Psoas muscle (tissue), 8 donors: ENCODE data around the gene ACSS2. TPM values are rescaled to one million over a fixed set of nuclear protein-coding genes. Genes with fewer than 3 reads are reported as not detected.

Experiments
- ATAC-seq, 4 donors: fragments of 200-7000 bp; cut with Tn5 transposase; one replicate each; pipeline ENCODE4 v1.9.1; 2020; ENCODE audit warnings: moderate library complexity in 3 of 4, mild to moderate bottlenecking in 2 of 4
- DNase-seq, 2 donors: peaks; one replicate each; pipeline ENCODE4 v3.0.0-alpha.2; 2020
- H3K27ac ChIP-seq: fragments of 200-600 bp; one replicate; pipeline ENCODE4 v1.8.0; 2022
- H3K27me3 ChIP-seq, 3 donors: fragments of 200-600 bp in 1 of 3; one replicate each; pipeline versions ENCODE4 v1.6.1 to v1.8.0; 2013 to 2022; ENCODE audit warnings: low read length in 2 of 3, mild to moderate bottlenecking in 2 of 3, moderate library complexity in 1 of 3; ENCODE audit not compliant: insufficient read depth in 3 of 3
- H3K36me3 ChIP-seq, 2 donors: fragments of 200-600 bp in 1 of 2; one replicate each; pipeline versions ENCODE4 v1.6.1 to v1.8.0; 2013 to 2022; ENCODE audit warnings: low read depth in 1 of 2, mild to moderate bottlenecking in 1 of 2, moderate library complexity in 1 of 2; ENCODE audit not compliant: insufficient read depth in 1 of 2
- H3K4me1 ChIP-seq: fragments of 200-600 bp; one replicate; pipeline ENCODE4 v1.8.0; 2022
- H3K4me3 ChIP-seq: fragments of 200-600 bp; one replicate; pipeline ENCODE4 v1.8.0; 2022; ENCODE audit warnings: mild to moderate bottlenecking
- H3K9me3 ChIP-seq: fragments of 200-600 bp; one replicate; pipeline ENCODE4 v1.8.0; 2022
- WGBS, 3 donors: extraction: QIAGEN DNeasy Blood & Tissue Kit; methylation state at CpG; one replicate each; pipeline versions ENCODE4 v1.1.6 to v1.1.7; 2013; 5-methylcytosine and 5-hydroxymethylcytosine counted together
- intact Hi-C, 2 donors: fragments of 100-400 bp; cut with DNase I; formaldehyde crosslinking; loops; one replicate each; pipeline versions ENCODE4 v1.11.0 to v1.14.2; 2022
- polyA plus RNA-seq, 3 donors: library from polyadenylated mRNA; stranded (reverse); fragments of 200-250 nt; gene quantifications; one replicate each; pipeline ENCODE4 v1.2.3, GENCODE V29; 2013
- total RNA-seq, 4 donors: library from RNA; stranded (reverse); fragmentation: NEBNext Ultra II Directional in 2 of 4; extraction: Animal tissue kit (Norgen Biotek cat#: 25700) in 2 of 4; gene quantifications; one replicate each; pipeline versions ENCODE4 v1.2.1 to v1.2.4, GENCODE V29; 2021 to 2023
- TF ChIP-seq, protein P1 (sequence below): fragments of 200-600 bp; IDR thresholded peaks from one replicate; pipeline ENCODE4 v1.8.0; 2022; ENCODE audit warnings: antibody characterized with exemption
- donor health status: healthy with polysubstance abuse.
- donor health status: DM: no; HTN: no; CAD: no; lungs with moderate emphysema.
- donor health status: Bipolar disorder and iron deficiency.
- donor health status: healthy.
- donor health status: DM: yes; HTN: yes; CAD: no.
- donor health status: DM: no; HTN: no; CAD: no.
- donor health status: DM: no; HTN: no; CAD: no.
- donor health status: DM: yes; HTN: yes; CAD: no.

The ACSS2 gene
- total and polyA plus RNA-seq, 7 donors = 15.9 to 161 (median 106) TPM

DNA sequence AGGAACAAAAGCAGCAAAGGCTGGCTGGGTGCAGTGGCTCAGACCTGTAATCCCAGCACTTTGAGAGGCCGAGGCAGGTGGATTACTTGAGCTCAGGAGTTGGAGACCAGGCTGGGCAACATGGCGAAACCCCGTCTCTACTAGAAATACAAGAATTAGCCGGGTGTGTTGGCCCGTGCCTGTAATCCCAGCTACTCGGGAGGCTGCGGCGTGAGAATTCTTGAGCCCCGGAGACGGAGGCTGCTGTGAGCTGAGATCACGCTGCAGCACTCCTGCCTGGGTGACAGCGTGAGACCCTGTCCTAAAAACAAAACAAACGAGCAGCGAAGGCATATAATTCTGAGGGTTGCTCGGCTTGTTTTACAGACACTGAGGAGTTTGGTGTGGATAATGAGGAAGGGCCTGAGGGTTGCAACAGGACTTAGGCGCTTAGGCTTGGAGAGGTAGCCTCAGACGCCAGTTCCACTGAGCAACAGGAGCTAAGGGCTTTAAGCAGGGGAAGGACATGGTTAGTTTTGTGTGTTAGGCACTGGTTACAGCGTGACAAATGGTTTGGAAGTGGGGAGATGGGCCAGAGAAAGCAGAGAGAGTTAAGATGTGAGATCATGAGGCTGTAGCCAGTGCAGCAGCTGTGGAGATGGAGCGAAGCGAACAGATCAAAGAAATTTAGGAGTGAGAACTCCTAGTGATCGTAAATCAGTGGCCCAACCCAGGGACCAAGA is 80.5 kb downstream of the ACSS2 start:
- Histone ChIP-seq H3K9me3 (no peaks in the 10 kb centered on the region), H3K27me3 (no peaks in the 10 kb centered on the region), H3K4me3 (no peak overlapping the region), H3K36me3 (no peaks in the 10 kb centered on the region), H3K27ac (peak overlapping the region; percentile 96), H3K4me1 (peaks cover 22% of the 10 kb centered on the region)
- DNase-seq (no peak), ATAC-seq (no peak)
- 54 to 75% (median 69%) methylated on average over 21 of the region's 21 CpGs for WGBS, 3 donors
- TF ChIP-seq, protein P1, sequence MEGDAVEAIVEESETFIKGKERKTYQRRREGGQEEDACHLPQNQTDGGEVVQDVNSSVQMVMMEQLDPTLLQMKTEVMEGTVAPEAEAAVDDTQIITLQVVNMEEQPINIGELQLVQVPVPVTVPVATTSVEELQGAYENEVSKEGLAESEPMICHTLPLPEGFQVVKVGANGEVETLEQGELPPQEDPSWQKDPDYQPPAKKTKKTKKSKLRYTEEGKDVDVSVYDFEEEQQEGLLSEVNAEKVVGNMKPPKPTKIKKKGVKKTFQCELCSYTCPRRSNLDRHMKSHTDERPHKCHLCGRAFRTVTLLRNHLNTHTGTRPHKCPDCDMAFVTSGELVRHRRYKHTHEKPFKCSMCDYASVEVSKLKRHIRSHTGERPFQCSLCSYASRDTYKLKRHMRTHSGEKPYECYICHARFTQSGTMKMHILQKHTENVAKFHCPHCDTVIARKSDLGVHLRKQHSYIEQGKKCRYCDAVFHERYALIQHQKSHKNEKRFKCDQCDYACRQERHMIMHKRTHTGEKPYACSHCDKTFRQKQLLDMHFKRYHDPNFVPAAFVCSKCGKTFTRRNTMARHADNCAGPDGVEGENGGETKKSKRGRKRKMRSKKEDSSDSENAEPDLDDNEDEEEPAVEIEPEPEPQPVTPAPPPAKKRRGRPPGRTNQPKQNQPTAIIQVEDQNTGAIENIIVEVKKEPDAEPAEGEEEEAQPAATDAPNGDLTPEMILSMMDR = no peak
- intact Hi-C loops = loop anchor here in 1 of 2 donors (1.0 to 5.0 kb wide), 2 partner anchors 84 to 135 kb away; partner anchors contain the start of gene TRPC4AP

DNA sequence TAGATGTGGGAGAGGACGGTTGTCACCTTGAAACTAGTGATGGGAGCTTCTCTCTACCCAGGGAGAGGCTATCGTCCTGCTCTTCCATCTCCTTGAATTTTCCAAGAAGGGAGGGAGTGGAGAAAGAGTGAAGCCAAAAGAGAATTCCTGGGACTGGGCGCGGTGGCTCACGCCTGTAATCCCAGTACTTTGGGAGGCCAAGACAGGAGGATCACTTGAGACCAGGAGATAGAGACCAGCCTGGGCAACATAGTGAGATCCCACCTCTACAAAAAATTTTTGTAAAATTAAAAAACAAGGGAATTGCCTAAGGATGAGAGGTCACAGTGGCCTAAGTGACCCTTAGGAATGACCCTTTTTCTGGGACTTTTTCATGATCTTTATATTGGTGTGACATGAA is 88.1 kb downstream of the ACSS2 start:
- ATAC-seq (no peak), DNase-seq (no peak)
- TF ChIP-seq, protein P1 = no peak
- H3K36me3 ChIP-seq = no peaks in the 10 kb centered on the region
- H3K27me3 ChIP-seq = no peaks in the 10 kb centered on the region
- H3K27ac ChIP-seq = no peak overlapping the region
- no peak overlapping the region for H3K4me3 ChIP-seq
- 86 to 91% (median 90%) methylated on average over 5 of the region's 5 CpGs for WGBS, 3 donors
- intact Hi-C loops = no loop called here
- H3K9me3 ChIP-seq = no peaks in the 10 kb centered on the region
- peaks cover 10% of the 10 kb centered on the region for H3K4me1 ChIP-seq

DNA sequence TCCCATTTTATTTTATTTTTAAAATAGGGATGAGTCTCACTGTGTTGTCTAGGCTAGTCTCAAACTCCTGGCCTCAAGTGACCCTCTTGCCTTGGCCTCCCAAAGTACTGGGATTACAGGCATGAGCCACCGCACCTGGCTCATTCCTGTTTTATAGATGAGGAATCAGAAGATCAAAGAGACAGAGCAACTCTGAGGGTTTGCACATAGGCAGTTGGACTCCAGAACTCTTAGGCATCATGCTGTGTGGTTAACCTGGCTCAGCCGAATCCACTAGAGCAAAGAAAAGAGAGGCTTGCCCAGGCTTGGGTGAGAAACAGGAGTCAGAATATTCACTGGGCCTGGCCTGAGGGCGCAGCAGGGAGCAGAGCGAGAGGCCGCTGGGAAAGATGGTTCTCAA is 88.6 kb downstream of the ACSS2 start:
- Histone ChIP-seq H3K9me3 (no peaks in the 10 kb centered on the region), H3K4me1 (peaks cover 10% of the 10 kb centered on the region), H3K36me3 (no peaks in the 10 kb centered on the region), H3K4me3 (no peak overlapping the region), H3K27me3 (no peaks in the 10 kb centered on the region), H3K27ac (no peak overlapping the region)
- WGBS, 3 donors = 89 to 95% (median 93%) methylated on average over 5 of the region's 5 CpGs
- DNase-seq (no peak), ATAC-seq (no peak)
- TF ChIP-seq, protein P1 = no peak
- intact Hi-C loops = no loop called here

DNA sequence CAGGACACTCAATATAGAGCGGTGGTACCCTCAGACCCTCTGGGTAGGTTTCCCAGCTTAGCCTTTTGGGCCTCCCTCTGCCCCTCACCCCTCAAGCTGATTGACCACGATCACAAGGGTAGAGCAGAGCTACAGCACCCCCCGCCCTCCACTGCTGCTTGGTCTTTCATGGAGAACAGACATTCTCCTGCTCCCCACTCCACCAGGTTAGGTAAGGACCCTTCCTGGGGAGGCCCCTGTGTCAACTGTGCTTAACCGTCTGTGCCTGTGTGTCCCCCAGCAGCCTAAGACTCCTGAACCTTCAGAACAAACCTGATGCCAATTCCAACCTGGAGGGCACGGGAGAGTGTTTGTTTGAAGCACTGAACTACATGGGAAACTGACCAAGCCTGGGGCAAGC is 91.0 kb downstream of the ACSS2 start:
- Histone ChIP-seq H3K9me3 (no peaks in the 10 kb centered on the region), H3K36me3 (no peaks in the 10 kb centered on the region), H3K27me3 (no peaks in the 10 kb centered on the region), H3K4me3 (no peak overlapping the region), H3K4me1 (peaks cover 10% of the 10 kb centered on the region), H3K27ac (no peak overlapping the region)
- no peak for DNase-seq
- TF ChIP-seq, protein P1 = no peak
- 88 to 94% (median 89%) methylated on average over 5 of the region's 5 CpGs for WGBS, 3 donors
- intact Hi-C loops = no loop called here
- ATAC-seq = no peak
